Hepatocyte (in vitro differentiated cells): ENCODE results near the gene CDC123.
"Not testable (repeated sequence)": the region's sequence is repeated elsewhere in the genome, so short reads cannot be mapped to it uniquely, and the experiment has no call there.

Experiments used
- EZH2 ChIP-seq: fragments of 200-600 bp; sonication (generic); IDR thresholded peaks from 2 replicates; pipeline ENCODE4 v1.6.1; 2016; ENCODE audit warnings: antibody characterized with exemption, mild to moderate bottlenecking, borderline replicate concordance
- EZH2phosphoT487 ChIP-seq: fragments of 200-600 bp; sonication (generic); IDR thresholded peaks from one replicate; pipeline ENCODE4 v1.6.1; 2018; ENCODE audit warnings: antibody characterized with exemption, mild to moderate bottlenecking, low read depth, moderate library complexity; ENCODE audit not compliant: unreplicated experiment, severe bottlenecking
- TF ChIP-seq, protein P1 (sequence below): fragments of 200-600 bp; sonication (generic); IDR thresholded peaks from 2 replicates; pipeline ENCODE4 v1.5.1; 2016; ENCODE audit warnings: antibody characterized with exemption, mild to moderate bottlenecking; ENCODE audit not compliant: poor library complexity

DNA sequence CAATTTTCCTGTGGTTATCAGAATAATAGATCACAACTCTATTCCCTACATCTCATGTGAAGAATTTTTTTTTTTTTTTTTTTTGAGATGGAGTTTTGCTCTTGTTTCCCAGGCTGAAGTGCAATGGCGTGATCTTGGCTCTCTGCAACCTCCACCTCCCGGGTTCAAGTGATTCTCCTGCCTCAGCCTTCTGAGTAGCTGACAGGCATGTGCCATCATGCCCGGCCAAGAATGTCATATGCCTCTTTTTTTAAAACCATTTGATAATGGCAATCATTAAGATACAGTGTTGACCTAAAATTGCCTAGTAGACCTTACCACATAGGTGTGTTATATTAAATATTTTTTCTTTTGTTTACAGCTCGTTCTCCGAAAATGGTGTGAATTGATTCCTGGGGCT is 38.7 kb downstream of the CDC123 start:
- TF ChIP-seq, protein P1, sequence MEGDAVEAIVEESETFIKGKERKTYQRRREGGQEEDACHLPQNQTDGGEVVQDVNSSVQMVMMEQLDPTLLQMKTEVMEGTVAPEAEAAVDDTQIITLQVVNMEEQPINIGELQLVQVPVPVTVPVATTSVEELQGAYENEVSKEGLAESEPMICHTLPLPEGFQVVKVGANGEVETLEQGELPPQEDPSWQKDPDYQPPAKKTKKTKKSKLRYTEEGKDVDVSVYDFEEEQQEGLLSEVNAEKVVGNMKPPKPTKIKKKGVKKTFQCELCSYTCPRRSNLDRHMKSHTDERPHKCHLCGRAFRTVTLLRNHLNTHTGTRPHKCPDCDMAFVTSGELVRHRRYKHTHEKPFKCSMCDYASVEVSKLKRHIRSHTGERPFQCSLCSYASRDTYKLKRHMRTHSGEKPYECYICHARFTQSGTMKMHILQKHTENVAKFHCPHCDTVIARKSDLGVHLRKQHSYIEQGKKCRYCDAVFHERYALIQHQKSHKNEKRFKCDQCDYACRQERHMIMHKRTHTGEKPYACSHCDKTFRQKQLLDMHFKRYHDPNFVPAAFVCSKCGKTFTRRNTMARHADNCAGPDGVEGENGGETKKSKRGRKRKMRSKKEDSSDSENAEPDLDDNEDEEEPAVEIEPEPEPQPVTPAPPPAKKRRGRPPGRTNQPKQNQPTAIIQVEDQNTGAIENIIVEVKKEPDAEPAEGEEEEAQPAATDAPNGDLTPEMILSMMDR, result not testable (repeated sequence)
- TF ChIP-seq EZH2, EZH2phosphoT487: not testable (repeated sequence)
